G401.6 (cell line): Measurements from ENCODE around the gene ZFP42.
"Not testable (repeated sequence)": the region's sequence is repeated elsewhere in the genome, so short reads cannot be mapped to it uniquely, and the experiment has no call there.

ENCODE experiments used
- FAIRE-seq: peaks from 2 replicates; lab custom pipeline; 2012; peaks lifted over from hg19 to GRCh38; lab: Jason Lieb, UNC

ZFP42 gene

GRCh38 chr4:187995322-187996207, at the start of gene ZFP42:
Gene ZFP42, plus strand, starts transcription at chr4:187995771. Its CDS starts 7,037 bp downstream, at chr4:188002808.
- FAIRE-seq = no peak

DNA sequence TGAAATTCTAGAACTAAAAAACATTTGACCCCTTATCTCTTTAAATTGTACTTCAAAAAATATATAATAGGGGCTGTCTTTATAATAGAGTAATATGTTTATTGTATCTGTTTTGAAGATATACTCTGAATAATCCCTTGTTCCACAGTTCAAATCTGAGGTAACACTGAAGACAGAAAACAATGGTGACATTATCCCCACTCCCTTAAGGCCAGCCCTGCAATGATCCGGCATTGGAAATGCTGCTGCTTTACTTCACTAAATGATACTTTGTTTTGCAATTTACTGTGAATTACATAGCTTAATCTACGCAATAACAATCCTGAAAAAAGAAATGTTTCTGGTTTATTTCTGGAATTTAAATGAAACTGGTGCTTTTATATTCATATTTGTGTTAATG, 34.4 kb upstream of the ZFP42 start:
- FAIRE-seq = no peak

GRCh38 chr4:187961961-187962360, 33.6 kb upstream of the ZFP42 start:
- FAIRE-seq = no peak

DNA sequence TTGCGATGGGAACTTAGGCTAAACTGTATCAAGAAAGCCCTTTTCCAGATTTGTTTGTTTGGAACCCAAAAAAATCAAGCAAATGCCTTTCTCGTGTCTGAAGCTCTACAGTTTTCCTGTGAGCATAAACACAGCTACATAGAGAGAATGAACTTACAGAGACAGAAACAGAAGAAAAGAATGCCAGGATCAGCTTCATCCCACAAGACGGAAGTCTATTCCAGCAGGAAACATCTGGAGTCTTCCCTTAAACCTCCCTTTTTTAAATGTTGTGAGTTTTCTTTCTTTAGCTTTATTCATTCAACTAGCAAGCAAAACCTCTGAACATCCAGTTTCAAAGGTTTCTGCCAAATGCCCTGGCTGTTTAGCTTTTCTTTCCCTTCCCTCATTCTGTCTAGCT, 32.6 kb upstream of the ZFP42 start:
- FAIRE-seq = no peak

DNA sequence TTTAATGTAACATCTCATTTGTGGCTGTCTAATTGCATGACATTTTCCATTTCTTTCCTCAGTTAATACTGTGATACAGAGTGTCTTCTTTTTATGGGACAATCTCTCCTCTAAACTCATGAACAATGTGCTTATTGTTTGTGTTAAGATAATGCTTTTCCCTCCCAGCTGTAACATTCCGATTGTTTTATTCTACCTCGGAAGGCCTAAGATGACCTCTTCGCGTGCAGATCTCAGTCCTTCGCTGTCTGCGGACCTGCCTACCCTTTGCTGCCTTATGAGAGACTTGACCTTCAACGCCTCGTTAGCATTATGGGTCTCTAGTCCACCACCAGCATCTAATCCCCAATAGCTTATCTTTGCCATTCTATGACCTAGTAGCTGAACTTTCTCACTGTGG, 29.8 kb upstream of the ZFP42 start:
- FAIRE-seq = no peak

- FAIRE-seq = no peak
These were observed 23.4 kb upstream of the ZFP42 start for GRCh38 chr4:187972135-187972534.

- no peak for FAIRE-seq
These were observed 11.8 kb upstream of the ZFP42 start for GRCh38 chr4:187983746-187984145.

DNA sequence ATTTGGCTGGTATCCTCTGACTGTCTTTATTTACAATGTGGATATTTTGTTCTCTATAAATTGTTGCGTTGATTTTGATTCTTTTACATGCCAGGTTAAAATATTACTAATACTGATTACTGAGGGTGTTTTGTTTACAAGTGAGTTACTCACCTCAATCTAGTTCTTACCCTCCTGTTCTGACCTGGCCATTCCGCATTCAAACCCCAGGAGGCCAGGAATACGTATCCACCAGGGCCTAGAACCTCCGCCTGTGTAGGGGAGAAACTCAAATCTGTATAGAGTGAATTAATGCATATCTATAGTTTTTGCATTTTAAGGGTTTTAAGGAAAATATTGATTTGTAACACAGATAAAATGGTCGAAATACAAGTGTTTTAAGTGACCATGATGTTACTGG, 2.6 kb upstream of the ZFP42 start:
- no peak for FAIRE-seq

DNA sequence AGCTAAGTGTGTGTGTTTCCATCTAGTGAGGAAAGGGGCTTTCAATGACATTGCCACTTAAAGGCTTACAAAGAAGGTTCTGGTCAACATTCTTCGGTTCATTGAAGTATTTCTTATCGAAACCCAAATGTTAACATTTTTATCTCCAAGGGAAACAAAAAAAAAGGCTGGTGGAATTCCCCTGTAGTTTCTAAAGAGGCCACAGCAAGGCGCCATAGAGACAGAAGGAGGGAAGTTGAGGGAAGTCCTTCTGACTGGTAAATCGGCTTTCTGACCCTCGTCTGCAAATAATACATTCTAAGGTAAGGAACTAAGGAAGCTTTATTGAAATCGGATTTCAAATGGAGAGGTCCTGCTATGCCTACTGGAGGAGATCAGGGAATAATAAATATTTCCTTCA, 1.7 kb upstream of the ZFP42 start:
- FAIRE-seq = no peak

DNA sequence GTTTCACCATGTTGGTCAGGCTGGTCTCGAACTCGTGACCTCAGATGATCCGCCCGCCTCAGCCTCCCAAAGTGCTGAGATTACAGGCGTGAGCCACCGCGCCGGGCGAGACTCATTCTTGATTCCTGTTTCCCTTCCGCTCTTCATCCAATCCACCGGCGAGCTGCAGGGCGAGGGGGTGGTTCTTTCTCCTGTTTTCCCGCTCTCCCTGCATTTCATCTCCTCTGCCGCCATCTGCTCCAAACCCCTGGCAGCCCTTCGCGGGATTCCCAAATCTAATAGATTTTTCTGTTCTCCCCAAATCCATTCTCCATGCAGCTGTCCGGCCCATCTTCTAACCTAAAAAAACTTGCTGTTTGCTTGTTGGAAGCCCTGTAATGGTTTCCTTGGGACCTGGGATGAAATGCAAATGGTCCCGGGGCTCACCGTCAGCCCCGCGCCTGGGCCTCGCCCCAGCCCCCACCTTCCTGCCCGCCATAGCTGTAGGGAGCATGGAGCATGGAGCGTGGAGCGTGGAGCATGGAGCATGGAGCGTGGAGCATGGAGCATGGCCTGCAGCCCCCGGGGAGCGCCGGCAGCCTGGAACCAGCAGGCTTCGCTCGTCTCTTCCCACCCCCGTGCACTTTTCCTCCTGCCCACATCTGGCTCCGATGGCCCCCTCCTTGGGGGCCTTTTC, 1.1 kb downstream of the ZFP42 start:
- FAIRE-seq = no peak

DNA sequence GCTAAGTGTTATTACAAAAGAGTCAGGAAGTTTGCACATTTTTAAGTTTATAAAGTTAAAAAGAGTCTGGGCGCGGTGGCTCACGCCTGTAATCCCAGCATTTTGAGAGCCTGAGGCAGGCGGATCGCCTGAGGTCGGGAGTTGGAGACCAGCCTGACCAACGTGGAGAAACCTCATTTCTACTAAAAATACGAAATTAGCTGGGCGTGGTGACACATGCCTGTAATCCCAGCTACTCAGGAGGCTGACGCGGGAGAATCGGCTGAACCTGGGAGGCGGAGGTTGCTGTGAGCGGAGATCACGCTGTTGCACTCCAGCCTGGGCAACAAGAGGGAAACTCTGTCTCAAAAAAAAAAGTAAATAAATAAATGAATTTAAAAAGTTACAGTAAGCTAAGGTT, 2.4 kb downstream of the ZFP42 start:
- not testable (repeated sequence) for FAIRE-seq

- FAIRE-seq = no peak
These were observed 3.9 kb downstream of the ZFP42 start for GRCh38 chr4:187999406-187999932.

GRCh38 chr4:188002323-188002722, 6.8 kb downstream of the ZFP42 start:
- no peak for FAIRE-seq

GRCh38 chr4:188002751-188003150, 7.2 kb downstream of the ZFP42 start:
- FAIRE-seq = no peak

- no peak for FAIRE-seq
These were observed 10.0 kb downstream of the ZFP42 start for GRCh38 chr4:188005561-188005960.

- no peak for FAIRE-seq
These were observed 10.8 kb downstream of the ZFP42 start for GRCh38 chr4:188006285-188006848.

GRCh38 chr4:188008377-188008776, 12.8 kb downstream of the ZFP42 start:
- FAIRE-seq = no peak

GRCh38 chr4:188012426-188012945, 16.9 kb downstream of the ZFP42 start:
- no peak for FAIRE-seq

GRCh38 chr4:188015025-188015940, 19.7 kb downstream of the ZFP42 start:
- FAIRE-seq = no peak

- no peak for FAIRE-seq
These were observed 21.2 kb downstream of the ZFP42 start for GRCh38 chr4:188016754-188017153.

DNA sequence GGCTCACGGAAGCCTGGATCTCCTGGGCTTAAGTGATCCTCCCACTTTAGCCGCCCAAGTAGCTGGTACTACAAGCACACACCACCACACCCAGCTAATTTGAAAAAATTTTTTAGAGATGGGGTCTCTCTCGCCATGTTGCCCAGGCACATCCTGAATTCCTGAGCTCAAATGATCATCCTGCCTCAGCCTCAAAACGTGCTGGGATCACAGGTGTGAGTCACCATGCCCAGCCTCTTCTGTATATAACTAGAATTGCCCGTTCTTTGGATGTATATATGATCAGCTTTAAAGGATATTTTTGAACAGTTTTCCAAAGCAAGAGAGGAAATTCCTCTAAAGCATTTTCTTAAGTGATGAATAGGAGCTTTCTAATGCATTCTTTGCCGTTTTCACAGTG, 22.7 kb downstream of the ZFP42 start:
- FAIRE-seq = no peak
